LoVo (cell line): ENCODE data around the gene SLC16A12.

Experiments used
- DNase-seq: peaks from one replicate; pipeline ENCODE4 v3.0.0-alpha.2; 2016; ENCODE audit warnings: low spot score

SLC16A12 gene

DNA sequence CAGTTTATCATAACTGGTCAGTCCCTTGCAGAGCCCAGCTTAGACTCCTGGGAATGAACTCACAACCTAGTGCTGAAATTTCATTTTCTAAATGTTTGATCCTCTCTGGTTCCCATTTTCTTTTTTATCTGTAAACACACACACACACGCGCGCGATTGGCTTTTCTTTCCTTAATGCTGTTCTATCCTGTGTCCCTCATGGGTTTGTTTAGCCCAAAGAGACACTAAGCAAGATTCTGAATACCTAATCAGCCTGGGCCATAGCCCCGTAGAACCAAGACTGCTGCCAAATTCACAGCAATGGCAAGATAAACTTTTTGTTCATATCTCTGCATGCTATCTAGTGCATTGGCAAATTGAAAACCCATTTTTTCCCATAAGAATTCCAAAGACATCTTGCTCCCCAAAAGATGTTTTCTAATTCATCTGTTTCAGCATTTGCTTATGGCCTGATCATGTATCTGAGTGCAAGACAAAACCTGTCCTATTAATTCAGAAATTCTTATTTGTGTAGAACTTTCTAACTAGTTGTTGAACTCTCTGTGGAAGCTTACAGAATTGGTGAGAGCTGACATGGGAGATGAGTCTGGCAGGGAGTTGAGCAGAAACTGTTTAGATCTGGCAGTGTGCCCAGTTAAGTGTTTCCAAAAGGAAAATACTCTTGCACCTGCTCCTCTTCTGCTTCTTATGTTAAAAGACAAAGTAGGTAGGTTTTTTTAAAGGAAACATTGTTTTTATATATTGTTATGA lies 144.7 kb downstream of the SLC16A12 start:
- no peak for DNase-seq

DNA sequence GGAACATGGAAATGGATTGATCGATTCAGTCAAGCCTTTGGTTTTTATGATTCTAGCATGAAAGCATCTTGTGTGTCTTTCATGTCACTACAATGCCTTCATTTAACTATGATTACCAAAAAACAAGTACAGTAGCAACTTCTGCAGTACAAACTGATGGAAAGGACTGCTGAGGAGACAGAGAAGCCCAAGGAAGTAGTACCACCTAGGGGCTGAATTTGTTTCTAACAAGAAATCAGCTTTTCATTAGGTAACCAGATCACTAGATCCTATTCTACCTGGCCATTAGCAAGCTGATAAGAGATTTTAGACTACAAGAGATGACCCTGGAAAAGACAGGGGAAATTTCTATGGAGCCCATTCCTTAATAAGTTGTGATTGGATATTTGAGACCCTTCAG lies 146.1 kb downstream of the SLC16A12 start:
- peak; percentile 31 for DNase-seq

DNA sequence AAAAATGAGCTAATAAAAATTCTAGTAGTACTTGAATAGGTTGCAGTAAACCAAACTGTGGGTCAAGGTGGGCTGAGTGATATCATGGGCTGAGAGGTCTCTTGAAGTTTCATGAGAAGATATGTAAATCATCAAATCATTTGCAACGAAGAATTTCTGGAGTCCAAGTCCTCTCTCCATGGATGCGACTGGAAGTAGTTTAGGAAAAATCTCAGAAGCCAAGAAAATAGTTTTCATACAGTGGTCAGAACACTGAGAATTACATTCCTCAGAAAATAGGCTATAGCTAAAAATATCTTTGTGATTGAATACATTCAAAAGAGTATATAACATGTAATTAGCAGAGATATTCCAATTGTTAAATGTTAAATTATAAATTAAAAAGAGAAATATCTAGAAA lies 146.6 kb downstream of the SLC16A12 start:
- DNase-seq, result no peak

DNA sequence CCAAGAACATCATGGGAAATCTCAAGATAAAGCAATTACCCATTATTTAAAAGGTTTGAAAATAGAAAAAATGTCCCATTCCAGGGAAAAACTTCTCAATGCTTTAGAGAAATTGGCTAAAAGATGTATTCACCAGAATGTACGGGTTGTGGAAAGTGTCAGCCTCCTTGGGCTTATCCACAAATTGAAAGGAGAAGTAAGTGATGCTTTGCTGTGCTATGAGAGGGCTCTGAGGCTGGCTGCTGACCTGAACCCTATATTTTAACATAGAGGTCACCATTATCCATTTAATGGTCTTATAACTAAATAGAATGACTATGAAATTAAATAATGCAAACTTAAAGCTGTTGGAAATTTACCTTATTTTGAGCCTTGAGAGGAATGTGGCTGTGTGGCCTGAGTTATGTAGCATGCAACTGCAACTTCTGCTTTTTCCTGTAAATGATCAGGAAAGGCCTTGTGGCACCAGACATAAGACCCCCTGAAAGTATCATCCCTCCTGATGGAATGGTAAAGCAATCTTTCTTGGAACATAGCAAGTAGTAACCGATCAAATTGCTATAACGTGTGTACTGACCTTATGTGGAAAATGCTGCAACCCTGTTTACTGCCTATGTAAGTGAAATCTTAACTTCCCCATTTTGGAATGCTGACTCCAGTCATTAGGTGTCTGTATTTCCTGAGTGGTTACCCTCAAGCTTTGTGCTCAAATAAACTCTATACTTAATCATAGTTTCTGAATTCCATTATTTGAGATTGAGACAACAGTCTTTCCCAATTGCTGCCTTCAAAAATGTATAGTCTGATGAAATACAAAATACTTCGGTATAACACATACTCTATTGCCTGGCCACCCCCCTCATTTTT lies 150.7 kb downstream of the SLC16A12 start:
- no peak for DNase-seq

DNA sequence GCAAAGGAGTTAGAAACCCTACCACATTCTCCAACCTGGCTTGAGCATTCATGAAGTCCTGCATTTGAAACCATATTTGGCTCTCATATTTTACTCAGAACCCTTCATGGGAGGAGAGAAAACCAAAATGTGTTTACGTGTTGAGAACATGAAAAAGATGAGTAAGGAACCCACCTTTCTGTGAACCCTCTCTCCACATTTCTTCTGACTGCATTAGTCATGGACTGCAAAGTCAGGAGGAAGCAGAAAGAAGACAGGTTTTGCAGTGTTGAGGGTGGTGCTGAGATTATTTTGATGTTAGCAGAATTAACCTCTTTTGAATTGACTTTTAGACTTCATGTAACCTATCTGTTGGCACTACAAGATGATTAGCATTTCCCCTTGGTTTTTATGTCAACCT lies 152.6 kb downstream of the SLC16A12 start:
- no peak for DNase-seq
